Glutamatergic neuron (in vitro differentiated cells): Measurements from ENCODE around the gene CRYGC. TPM values are rescaled to one million over a fixed set of nuclear protein-coding genes. Genes with fewer than 3 reads are reported as not detected.

Experiments used
- DNase-seq: peaks from one replicate; pipeline ENCODE4 v3.0.0; 2022
- H3K27ac Mint-ChIP-seq: one replicate; pipeline ENCODE4 v1.8.0; 2020; ENCODE audit warnings: mild to moderate bottlenecking, mixed read lengths, inconsistent platforms; ENCODE audit not compliant: unreplicated experiment
- H3K27me3 Mint-ChIP-seq: one replicate; pipeline ENCODE4 v1.8.0; 2020; ENCODE audit warnings: mild to moderate bottlenecking, moderate library complexity, mixed read lengths, inconsistent platforms; ENCODE audit not compliant: unreplicated experiment
- H3K36me3 Mint-ChIP-seq: one replicate; pipeline ENCODE4 v1.8.0; 2020; ENCODE audit warnings: mild to moderate bottlenecking, mixed read lengths, inconsistent platforms; ENCODE audit not compliant: unreplicated experiment
- H3K4me1 Mint-ChIP-seq: one replicate; pipeline ENCODE4 v1.8.0; 2020; ENCODE audit warnings: mild to moderate bottlenecking, low read depth, mixed read lengths, inconsistent platforms; ENCODE audit not compliant: unreplicated experiment
- H3K4me3 Mint-ChIP-seq: one replicate; pipeline ENCODE4 v1.8.0; 2020; ENCODE audit warnings: mild to moderate bottlenecking, mixed read lengths, inconsistent platforms; ENCODE audit not compliant: unreplicated experiment
- H3K9me3 Mint-ChIP-seq: one replicate; pipeline ENCODE4 v1.8.0; 2020; ENCODE audit warnings: mild to moderate bottlenecking, moderate library complexity, mixed read lengths, inconsistent platforms; ENCODE audit not compliant: unreplicated experiment
- total RNA-seq: library from RNA; stranded (reverse); fragmentation: NEBNext Ultra II Directional; extraction: Animal tissue kit (Norgen Biotek cat#: 25700); gene quantifications from one replicate; pipeline ENCODE4 v1.2.1, GENCODE V29; 2021; ENCODE audit not compliant: unreplicated experiment
- TF ChIP-seq, protein P1 (sequence below): fragments of 200-600 bp; sonication (generic); IDR thresholded peaks from one replicate; pipeline ENCODE4 v1.5.0; 2021; ENCODE audit not compliant: partially characterized antibody, unreplicated experiment

The CRYGC gene
- total RNA-seq, 1 donor from 2014 or later: not detected

DNA sequence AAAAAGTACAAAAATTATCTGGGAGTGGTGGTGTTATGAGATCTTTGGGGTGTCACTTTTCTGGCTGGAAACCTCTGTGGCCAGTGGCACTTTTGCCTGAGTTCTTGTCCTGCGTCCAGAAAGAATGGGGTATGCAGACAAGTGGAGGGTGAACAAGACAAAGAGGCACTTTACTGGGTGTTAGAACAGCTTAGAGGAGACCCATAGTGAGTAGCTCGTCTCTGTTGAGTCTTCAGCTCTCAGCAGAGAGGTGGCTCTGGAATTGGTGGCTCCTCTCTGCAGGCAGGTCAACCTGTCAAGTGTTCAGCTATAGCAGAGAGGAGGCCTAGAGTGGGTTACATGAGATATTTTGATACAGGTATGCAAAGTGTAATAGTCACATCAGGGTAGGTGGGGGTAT is 31.4 kb downstream of the CRYGC start:
- no peak for DNase-seq
- TF ChIP-seq, protein P1, sequence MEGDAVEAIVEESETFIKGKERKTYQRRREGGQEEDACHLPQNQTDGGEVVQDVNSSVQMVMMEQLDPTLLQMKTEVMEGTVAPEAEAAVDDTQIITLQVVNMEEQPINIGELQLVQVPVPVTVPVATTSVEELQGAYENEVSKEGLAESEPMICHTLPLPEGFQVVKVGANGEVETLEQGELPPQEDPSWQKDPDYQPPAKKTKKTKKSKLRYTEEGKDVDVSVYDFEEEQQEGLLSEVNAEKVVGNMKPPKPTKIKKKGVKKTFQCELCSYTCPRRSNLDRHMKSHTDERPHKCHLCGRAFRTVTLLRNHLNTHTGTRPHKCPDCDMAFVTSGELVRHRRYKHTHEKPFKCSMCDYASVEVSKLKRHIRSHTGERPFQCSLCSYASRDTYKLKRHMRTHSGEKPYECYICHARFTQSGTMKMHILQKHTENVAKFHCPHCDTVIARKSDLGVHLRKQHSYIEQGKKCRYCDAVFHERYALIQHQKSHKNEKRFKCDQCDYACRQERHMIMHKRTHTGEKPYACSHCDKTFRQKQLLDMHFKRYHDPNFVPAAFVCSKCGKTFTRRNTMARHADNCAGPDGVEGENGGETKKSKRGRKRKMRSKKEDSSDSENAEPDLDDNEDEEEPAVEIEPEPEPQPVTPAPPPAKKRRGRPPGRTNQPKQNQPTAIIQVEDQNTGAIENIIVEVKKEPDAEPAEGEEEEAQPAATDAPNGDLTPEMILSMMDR: no peak
- Mint-ChIP-seq H3K4me1 (peaks cover 8% of the 10 kb centered on the region), H3K36me3 (no peaks in the 10 kb centered on the region), H3K4me3 (no peak overlapping the region), H3K9me3 (no peaks in the 10 kb centered on the region), H3K27ac (no peak overlapping the region), H3K27me3 (peaks cover 2% of the 10 kb centered on the region)

DNA sequence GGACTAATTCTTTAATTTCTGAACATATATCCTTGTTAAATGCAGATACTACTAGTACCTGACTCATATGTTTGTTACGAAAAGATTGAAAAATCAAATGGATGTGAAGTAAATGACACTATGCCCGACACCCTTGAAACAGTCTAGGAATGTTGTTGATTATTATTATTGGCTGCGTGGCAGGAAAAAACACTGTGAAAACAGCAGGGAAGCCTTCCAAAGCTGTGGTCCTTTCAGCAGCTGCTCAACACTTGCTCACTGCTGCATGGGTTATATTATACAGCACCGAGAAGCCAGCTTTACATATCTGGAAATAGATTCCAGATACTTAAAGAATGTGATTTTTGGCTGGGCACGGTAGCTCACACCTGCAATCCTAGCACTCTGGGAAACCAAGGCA is 31.8 kb downstream of the CRYGC start:
- Mint-ChIP-seq H3K4me3 (no peak overlapping the region), H3K9me3 (no peaks in the 10 kb centered on the region), H3K36me3 (no peaks in the 10 kb centered on the region), H3K27me3 (peaks cover 2% of the 10 kb centered on the region), H3K27ac (no peak overlapping the region), H3K4me1 (peaks cover 8% of the 10 kb centered on the region)
- TF ChIP-seq, protein P1: no peak
- no peak for DNase-seq

DNA sequence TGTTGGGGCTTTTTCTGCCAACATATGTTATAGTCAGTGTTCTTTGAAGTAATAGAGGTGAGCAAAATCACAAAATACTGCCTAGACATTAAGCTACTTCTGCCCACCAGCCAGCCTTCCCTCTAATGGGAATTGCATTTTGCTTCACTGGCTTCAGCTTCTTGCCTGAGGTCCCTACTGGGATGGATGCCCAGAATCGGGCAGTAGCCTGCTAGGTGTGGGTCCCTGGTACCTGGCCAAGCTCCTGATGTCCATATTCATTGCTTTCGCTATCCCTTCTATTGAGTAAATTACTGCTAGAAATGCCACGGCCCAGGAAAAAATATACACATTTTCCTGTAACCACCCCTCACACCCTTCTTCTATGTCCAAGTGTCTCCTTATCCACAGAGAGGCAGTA is 32.3 kb downstream of the CRYGC start:
- Mint-ChIP-seq H3K4me1 (peaks cover 4% of the 10 kb centered on the region), H3K4me3 (no peak overlapping the region), H3K9me3 (no peaks in the 10 kb centered on the region), H3K27ac (no peak overlapping the region), H3K27me3 (peaks cover 2% of the 10 kb centered on the region), H3K36me3 (no peaks in the 10 kb centered on the region)
- TF ChIP-seq, protein P1: no peak
- DNase-seq: no peak

DNA sequence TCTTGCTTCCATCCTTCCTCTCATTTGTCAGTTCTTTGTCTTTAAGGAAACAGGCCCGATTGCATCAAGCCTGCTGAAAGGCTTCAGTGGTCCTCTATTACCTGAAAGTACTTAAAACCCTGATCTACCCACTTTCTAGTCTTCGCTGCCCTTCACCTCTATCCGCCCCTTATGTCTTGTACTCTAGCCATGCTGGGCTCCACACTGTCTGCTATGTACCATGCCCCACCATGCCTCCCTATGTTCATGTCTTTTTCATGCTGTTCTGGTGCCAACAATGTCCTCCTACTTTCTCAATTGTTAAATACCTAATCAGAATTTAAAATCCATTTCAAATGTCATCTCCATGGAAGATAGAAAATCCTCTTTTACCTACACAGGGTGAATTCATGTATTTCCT is 33.5 kb downstream of the CRYGC start:
- Mint-ChIP-seq H3K4me1 (no peaks in the 10 kb centered on the region), H3K4me3 (no peak overlapping the region), H3K36me3 (no peaks in the 10 kb centered on the region), H3K9me3 (no peaks in the 10 kb centered on the region), H3K27ac (no peak overlapping the region), H3K27me3 (no peaks in the 10 kb centered on the region)
- TF ChIP-seq, protein P1: no peak
- no peak for DNase-seq

DNA sequence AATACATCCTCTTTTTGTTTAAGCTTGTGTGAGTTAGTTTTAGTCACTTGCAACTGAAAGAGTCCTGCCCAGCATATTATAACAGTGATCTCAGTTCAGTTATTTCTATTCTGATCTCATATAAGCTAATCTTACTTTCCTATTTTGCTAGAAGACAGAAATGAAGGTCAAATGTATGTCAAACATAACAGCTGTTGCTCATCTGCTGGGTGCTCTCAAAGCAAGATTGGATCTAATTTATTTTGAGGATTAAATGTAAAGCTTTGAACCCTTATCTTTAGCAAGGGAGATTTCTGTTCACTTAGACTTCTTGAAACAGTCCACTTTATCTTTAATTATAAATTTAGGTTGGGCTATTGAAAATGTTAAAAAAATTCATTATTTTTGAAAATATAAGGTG is 36.5 kb downstream of the CRYGC start:
- no peak for DNase-seq
- no peaks in the 10 kb centered on the region for H3K27me3 Mint-ChIP-seq
- H3K9me3 Mint-ChIP-seq: no peaks in the 10 kb centered on the region
- H3K4me3 Mint-ChIP-seq: no peak overlapping the region
- no peak overlapping the region for H3K27ac Mint-ChIP-seq
- TF ChIP-seq, protein P1: no peak
- no peaks in the 10 kb centered on the region for H3K4me1 Mint-ChIP-seq
- H3K36me3 Mint-ChIP-seq: peaks cover 5% of the 10 kb centered on the region
